HG02571 (cell line): ENCODE data around the gene NELFA.
A peak's percentile ranks its signal among the peaks of the same experiment; 100 is the strongest.
"Not testable (repeated sequence)": the region's sequence is repeated elsewhere in the genome, so short reads cannot be mapped to it uniquely, and the experiment has no call there.

ENCODE experiments used
- ATAC-seq: cut with Tn5 transposase; IDR thresholded peaks from one replicate; pipeline ENCODE4 v1.9.1; 2021; ENCODE audit warnings: mild to moderate bottlenecking, moderate library complexity; ENCODE audit not compliant: unreplicated experiment

The NELFA gene

GRCh38 chr4:2040391-2041238 is 31.8 kb upstream of the NELFA start:
- ATAC-seq: no peak

GRCh38 chr4:2036866-2037265 is 28.1 kb upstream of the NELFA start:
- no peak for ATAC-seq

GRCh38 chr4:2036327-2036726 is 27.6 kb upstream of the NELFA start:
- ATAC-seq: no peak

- ATAC-seq: not testable (repeated sequence)
Measured at GRCh38 chr4:2031161-2031560, 22.4 kb upstream of the NELFA start.

- not testable (repeated sequence) for ATAC-seq
Measured at GRCh38 chr4:2027120-2027519, 18.3 kb upstream of the NELFA start.

- ATAC-seq: no peak
Measured at GRCh38 chr4:2025817-2026216, 17.0 kb upstream of the NELFA start.

GRCh38 chr4:2024683-2025082 is 15.9 kb upstream of the NELFA start:
- no peak for ATAC-seq

- not testable (repeated sequence) for ATAC-seq
Measured at GRCh38 chr4:2021358-2022018, 12.7 kb upstream of the NELFA start.

GRCh38 chr4:2015008-2015407 is 6.2 kb upstream of the NELFA start:
- no peak for ATAC-seq

GRCh38 chr4:2011583-2011982 is 2.8 kb upstream of the NELFA start:
- no peak for ATAC-seq

GRCh38 chr4:2009651-2010233 is 968 bp upstream of the NELFA start:
- ATAC-seq: peak; percentile 15

- no peak for ATAC-seq
Measured at GRCh38 chr4:2008671-2008920, 178 bp downstream of the NELFA start.

- no peak for ATAC-seq
Measured at GRCh38 chr4:2007804-2008670, 737 bp downstream of the NELFA start.

GRCh38 chr4:2006956-2007653 is 1.7 kb downstream of the NELFA start:
- no peak for ATAC-seq

- no peak for ATAC-seq
Measured at GRCh38 chr4:2006367-2006766, 2.4 kb downstream of the NELFA start.

GRCh38 chr4:2003361-2003760 is 5.4 kb downstream of the NELFA start:
- not testable (repeated sequence) for ATAC-seq

- not testable (repeated sequence) for ATAC-seq
Measured at GRCh38 chr4:1999308-1999707, 9.5 kb downstream of the NELFA start.

GRCh38 chr4:1998296-1998695 is 10.5 kb downstream of the NELFA start:
- no peak for ATAC-seq

- ATAC-seq: no peak
Measured at GRCh38 chr4:1997712-1998111, 11.1 kb downstream of the NELFA start.

- ATAC-seq: no peak
Measured at GRCh38 chr4:1996866-1997611, 11.7 kb downstream of the NELFA start.
